ENCODE results near the gene CTSW. TPM values are rescaled to one million over a fixed set of nuclear protein-coding genes. Genes with fewer than 3 reads are reported as not detected.

CTSW gene
- total RNA-seq, 1 donor: 0.43 TPM

DNA sequence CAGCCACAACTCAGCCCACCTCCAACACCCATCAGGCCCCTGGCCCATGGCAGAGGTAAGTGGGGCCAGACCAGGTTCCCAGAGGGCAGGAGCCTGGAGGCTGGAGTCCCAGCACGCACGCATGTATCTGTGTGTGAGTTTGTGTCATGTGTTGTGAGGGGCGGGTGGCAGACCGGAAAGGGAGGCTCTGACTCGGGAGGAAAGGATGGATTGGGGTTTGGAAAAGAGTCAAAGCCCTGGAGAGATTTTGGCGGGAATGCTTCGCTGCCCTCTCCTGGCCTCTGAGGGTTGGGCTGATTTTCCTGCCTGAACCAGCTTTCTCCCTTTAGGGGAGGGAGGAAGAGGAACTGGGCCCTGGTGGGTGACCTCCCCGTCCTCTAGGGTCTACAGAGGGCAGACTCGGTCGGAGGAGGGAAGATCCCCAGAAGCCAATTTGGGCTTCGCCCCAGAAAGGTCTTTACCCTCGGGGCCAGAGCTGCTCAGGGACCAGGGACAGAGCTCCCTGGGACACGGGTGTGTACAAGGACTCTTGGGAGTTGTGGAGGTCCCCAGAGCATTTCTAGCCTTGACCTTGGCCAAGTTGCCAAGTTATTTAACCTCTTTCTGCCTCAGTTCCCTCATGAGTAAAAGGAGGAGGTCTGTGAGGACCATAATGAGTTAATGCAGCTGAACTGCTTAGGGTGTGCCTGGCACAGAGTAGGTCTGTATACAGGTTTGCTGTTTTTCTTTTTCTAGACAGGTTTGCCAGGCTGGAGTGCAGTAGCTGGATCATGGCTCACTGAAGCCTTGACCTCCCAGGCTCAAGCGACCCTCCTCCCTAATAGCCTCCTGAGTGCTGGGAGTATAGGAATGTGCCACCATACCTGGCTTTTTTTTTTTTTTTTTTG is 32.3 kb downstream of the CTSW start:
- peak; percentile 79 for DNase-seq (ENCODE audit: low read depth)
- no peak overlapping the region for H3K4me3 ChIP-seq (ENCODE audit: low read depth, low read length)
- TF ChIP-seq, protein P1, sequence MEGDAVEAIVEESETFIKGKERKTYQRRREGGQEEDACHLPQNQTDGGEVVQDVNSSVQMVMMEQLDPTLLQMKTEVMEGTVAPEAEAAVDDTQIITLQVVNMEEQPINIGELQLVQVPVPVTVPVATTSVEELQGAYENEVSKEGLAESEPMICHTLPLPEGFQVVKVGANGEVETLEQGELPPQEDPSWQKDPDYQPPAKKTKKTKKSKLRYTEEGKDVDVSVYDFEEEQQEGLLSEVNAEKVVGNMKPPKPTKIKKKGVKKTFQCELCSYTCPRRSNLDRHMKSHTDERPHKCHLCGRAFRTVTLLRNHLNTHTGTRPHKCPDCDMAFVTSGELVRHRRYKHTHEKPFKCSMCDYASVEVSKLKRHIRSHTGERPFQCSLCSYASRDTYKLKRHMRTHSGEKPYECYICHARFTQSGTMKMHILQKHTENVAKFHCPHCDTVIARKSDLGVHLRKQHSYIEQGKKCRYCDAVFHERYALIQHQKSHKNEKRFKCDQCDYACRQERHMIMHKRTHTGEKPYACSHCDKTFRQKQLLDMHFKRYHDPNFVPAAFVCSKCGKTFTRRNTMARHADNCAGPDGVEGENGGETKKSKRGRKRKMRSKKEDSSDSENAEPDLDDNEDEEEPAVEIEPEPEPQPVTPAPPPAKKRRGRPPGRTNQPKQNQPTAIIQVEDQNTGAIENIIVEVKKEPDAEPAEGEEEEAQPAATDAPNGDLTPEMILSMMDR (IDR thresholded peaks at IDR 0.05; ENCODE audit: insufficient read depth, low read depth, low read length): peak; percentile 18

GRCh38 chr11:65912845-65913244 is 33.2 kb downstream of the CTSW start:
- peak; percentile 56 for DNase-seq (ENCODE audit: low read depth)
- H3K4me3 ChIP-seq (ENCODE audit: low read depth, low read length): no peak overlapping the region

GRCh38 chr11:65915101-65915820 is 35.6 kb downstream of the CTSW start:
- DNase-seq (ENCODE audit: low read depth): no peak
- TF ChIP-seq, protein P1 (IDR thresholded peaks at IDR 0.05; ENCODE audit: insufficient read depth, low read depth, low read length): no peak
- no peak overlapping the region for H3K4me3 ChIP-seq (ENCODE audit: low read depth, low read length)

More at GRCh38 chr11:65912845-65913244, 33.2 kb downstream of the CTSW start:
- TF ChIP-seq, protein P1 (IDR thresholded peaks at IDR 0.05; ENCODE audit: insufficient read depth, low read depth, low read length): no peak

GRCh38 chr11:65915821-65916251 is 36.2 kb downstream of the CTSW start:
- H3K4me3 ChIP-seq (ENCODE audit: low read depth, low read length): peak overlapping the region; percentile 18
- peak; percentile 96 for DNase-seq (ENCODE audit: low read depth)
- TF ChIP-seq, protein P1 (IDR thresholded peaks at IDR 0.05; ENCODE audit: insufficient read depth, low read depth, low read length): no peak

DNA sequence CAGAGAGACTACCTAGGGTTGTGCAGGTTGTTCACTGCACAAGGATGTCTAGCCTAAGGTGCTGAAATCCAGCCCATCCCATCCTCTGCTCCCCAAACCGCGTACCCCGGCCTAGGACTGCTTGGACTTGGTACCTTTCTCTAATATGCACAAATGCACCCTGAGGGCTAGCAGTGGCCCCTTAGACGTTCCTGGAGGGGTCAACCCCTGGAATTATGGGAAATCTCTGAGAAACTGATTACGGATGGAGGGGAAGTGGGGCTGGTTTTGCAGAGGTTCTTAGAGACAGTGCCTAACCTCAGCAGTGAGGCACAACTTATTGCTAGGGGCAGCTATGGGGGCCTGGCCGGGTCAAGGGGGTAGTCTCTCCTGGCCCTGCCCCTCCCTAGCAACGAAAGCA is 36.8 kb downstream of the CTSW start:
- DNase-seq (ENCODE audit: low read depth): no peak
- peak overlapping the region; percentile 18 for H3K4me3 ChIP-seq (ENCODE audit: low read depth, low read length)
- TF ChIP-seq, protein P1 (IDR thresholded peaks at IDR 0.05; ENCODE audit: insufficient read depth, low read depth, low read length): no peak

GRCh38 chr11:65917077-65917433 is 37.4 kb downstream of the CTSW start:
- peak overlapping the region; percentile 94 for H3K4me3 ChIP-seq (ENCODE audit: low read depth, low read length)
- TF ChIP-seq, protein P1 (IDR thresholded peaks at IDR 0.05; ENCODE audit: insufficient read depth, low read depth, low read length): no peak
- DNase-seq (ENCODE audit: low read depth): no peak

All from fibroblast of villous mesenchyme (primary cell).